ENCODE measurements around the gene TOM1. TPM values are rescaled to one million over a fixed set of nuclear protein-coding genes. Genes with fewer than 3 reads are reported as not detected.

The TOM1 gene
- 100 to 1,000 TPM in 2 of 6 donors, 10 to 100 TPM in 4; 79.2 to 194 (median 94.6) TPM for total RNA-seq

DNA sequence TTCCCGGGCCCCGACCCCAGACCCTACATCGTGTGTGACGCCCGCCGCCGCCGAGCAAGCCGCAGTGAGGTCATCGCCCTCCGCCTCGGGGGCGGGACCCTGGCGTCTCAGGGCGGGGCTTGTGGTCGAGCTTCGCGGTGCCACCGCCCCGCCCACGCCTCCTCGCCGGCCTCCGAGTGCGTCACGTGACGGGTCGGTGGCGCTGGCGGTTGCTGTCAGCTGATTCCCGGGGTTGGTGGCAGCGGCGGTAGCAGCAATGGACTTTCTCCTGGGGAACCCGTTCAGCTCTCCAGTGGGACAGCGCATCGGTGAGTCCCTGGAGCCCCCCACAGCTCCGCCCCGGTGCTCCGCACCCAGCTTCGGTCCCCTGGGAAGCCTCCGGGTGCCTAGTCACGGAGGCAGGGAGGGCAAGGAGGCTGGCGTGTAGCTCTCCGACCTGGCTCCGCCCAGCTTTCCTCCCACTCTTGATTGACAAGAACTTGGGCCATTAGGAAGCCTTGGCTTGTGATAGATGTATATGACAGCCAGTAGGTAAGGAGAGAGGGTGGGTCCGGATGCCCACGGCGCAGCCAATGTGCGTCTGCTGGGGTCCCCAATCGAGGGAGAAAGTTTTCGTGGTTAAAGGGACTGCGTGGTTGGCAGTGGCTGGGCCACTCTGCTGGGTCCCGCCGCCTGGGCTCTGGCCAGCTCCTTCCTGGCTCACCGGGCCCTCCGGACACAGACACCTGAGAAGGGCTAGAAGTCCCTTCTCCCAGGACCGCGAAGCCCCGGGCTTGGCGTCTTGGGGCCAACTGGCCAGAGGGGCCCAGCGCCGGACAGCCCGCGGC lies at the start of gene TOM1:
TSS of gene TOM1 (plus strand) at position 222 of the 827 bp plus-strand sequence. CDS start at position 257, 35 bp downstream.
- Histone ChIP-seq H3K27me3 (no peaks in the 10 kb centered on the region), H3K4me1 (peaks cover 24 to 44% (median 33%) of the 10 kb centered on the region in 4 donors), H3K4me3 (peak within 1 kb of the TSS; percentile 80 to 87 (median 82)), H3K9me3 (no peaks in the 10 kb centered on the region), H3K27ac (peak within 1 kb of the TSS; percentile 98 to 100 (median 98)), H3K36me3 (peaks cover 0 to 9% (median 2%) of the 10 kb centered on the region in 4 donors)
- peak; percentile 96 to 98 for ATAC-seq (ENCODE audit: low FRiP score in 2 of 2)
- TF ChIP-seq POLR2A (IDR thresholded peaks at IDR 0.05) = peak; percentile 70 to 99 (median 84)
- peak; percentile 92 to 93 for TF ChIP-seq POLR2AphosphoS5 (IDR thresholded peaks at IDR 0.05)
- peak in 1 of 6 experiments; percentile 13 for TF ChIP-seq CTCF (IDR thresholded peaks at IDR 0.05)
- TF ChIP-seq EP300 (IDR thresholded peaks at IDR 0.05) = no peak
- DNase-seq = peak; percentile 98 to 100
- WGBS, 2 donors = 0 to 1% methylated on average over 25 to 61 of the region's 64 CpGs

- no peaks in the 10 kb centered on the region for H3K4me1 ChIP-seq
- no peaks in the 10 kb centered on the region for H3K36me3 ChIP-seq
- WGBS, 2 donors = 55 to 88% methylated on average over 4 of the region's 4 CpGs
- H3K27me3 ChIP-seq = no peaks in the 10 kb centered on the region
- DNase-seq (no peak), ATAC-seq (ENCODE audit: low FRiP score in 2 of 2) (no peak)
- H3K4me3 ChIP-seq = no peak overlapping the region
- H3K9me3 ChIP-seq = no peaks in the 10 kb centered on the region
- no peak overlapping the region for H3K27ac ChIP-seq
- TF ChIP-seq EP300 (IDR thresholded peaks at IDR 0.05) (no peak), POLR2A (IDR thresholded peaks at IDR 0.05) (no peak), POLR2AphosphoS5 (IDR thresholded peaks at IDR 0.05) (no peak), CTCF (IDR thresholded peaks at IDR 0.05) (no peak)
Observed at GRCh38 chr22:35250156-35250555, 49.5 kb upstream of the TOM1 start.

- no peak for DNase-seq
- WGBS, 2 donors = 77 to 88% methylated on average over 2 of the region's 2 CpGs
Observed at GRCh38 chr22:35253946-35254345, 45.7 kb upstream of the TOM1 start.

DNA sequence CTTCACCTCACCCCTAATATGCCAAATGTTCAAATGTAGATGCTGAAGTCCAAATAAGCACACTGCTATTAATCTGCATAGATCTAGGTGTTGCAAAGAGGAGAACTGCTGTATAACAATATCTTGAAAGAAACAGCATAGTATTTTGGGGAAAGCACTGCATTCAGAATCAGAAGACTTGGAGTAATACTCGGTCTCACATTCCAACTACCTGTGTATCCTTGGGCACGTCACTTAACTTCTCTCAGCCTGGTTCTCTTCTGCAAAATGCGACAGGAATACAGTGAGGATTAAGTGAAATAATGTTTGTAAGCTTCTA lies 42.7 kb upstream of the TOM1 start:
- 2 to 3% methylated on average over 3 of the region's 3 CpGs for WGBS, 2 donors
- Histone ChIP-seq H3K9me3 (no peaks in the 10 kb centered on the region), H3K4me1 (peaks cover 11 to 16% (median 13%) of the 10 kb centered on the region in 4 donors), H3K4me3 (peak overlapping the region in 3 of 4 donors; percentile 55 to 91 (median 86)), H3K27me3 (no peaks in the 10 kb centered on the region), H3K36me3 (no peaks in the 10 kb centered on the region), H3K27ac (peak overlapping the region; percentile 94 to 97 (median 95))
- no peak for TF ChIP-seq POLR2AphosphoS5 (IDR thresholded peaks at IDR 0.05)
- no peak for TF ChIP-seq POLR2A (IDR thresholded peaks at IDR 0.05)
- TF ChIP-seq EP300 (IDR thresholded peaks at IDR 0.05) = no peak
- no peak for TF ChIP-seq CTCF (IDR thresholded peaks at IDR 0.05)
- DNase-seq (no peak), ATAC-seq (ENCODE audit: low FRiP score in 2 of 2) (no peak)

More at GRCh38 chr22:35253946-35254345, 45.7 kb upstream of the TOM1 start:
- H3K9me3 ChIP-seq = no peaks in the 10 kb centered on the region
- no peak for ATAC-seq (ENCODE audit: low FRiP score in 2 of 2)
- no peaks in the 10 kb centered on the region for H3K36me3 ChIP-seq
- H3K4me3 ChIP-seq = no peak overlapping the region
- no peak for TF ChIP-seq POLR2AphosphoS5 (IDR thresholded peaks at IDR 0.05)
- no peak for TF ChIP-seq POLR2A (IDR thresholded peaks at IDR 0.05)
- H3K4me1 ChIP-seq = peaks cover 11 to 15% (median 13%) of the 10 kb centered on the region in 4 donors
- no peaks in the 10 kb centered on the region for H3K27me3 ChIP-seq
- H3K27ac ChIP-seq = no peak overlapping the region

DNA sequence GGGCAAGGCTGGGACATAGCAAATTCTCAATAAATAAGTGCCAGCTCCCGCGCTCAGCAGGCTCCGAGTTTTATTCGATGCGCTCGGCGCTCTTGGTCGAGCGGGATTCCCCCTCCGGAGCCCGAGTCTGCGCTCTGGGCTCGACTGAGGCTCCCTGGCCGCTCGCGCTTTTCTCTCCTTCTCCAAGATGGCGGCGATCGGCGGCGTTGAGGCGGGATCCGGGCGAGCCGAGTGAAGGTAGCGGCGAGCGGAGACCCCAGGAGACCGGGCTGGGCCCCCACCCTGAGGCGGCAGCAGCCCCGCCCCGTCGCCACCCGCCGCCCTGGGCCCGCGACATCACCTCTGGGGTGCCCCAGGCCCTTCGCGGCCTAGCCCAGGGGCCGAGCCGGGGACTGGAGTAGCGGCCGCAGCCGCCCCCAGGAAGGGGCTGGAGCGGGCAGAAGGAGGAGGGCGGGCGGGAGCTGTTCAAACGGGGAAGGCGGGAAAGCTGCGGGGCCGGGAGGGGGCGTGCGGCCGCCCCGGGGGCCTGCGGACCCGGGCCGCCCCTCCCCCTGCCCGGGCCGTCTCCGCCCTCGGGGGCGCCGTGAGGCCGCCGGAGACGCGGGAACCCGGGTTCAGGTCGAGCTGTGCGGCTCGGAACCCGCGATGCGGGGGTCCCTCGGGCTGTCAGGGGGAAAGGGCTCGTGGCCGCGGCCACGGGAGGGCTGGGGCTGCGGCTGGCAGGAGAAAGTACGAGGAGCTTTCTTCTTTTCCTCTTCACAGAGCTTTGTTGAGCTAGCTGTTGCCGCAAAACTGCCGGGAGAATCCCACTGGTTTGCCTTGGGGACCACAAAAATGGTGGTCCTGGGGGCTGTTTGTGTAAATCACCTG lies 42.1 kb upstream of the TOM1 start, which contains the start of gene HMGXB4:
TSS of gene HMGXB4 (plus strand) at position 173 of the 870 bp plus-strand sequence. CDS start 4,898 bp downstream, outside the sequence.
- Histone ChIP-seq H3K27ac (peak within 1 kb of the TSS; percentile 94 to 97 (median 95)), H3K4me1 (peaks cover 11 to 16% (median 13%) of the 10 kb centered on the region in 4 donors), H3K36me3 (peaks cover 0 to 6% (median 3%) of the 10 kb centered on the region in 4 donors), H3K27me3 (no peaks in the 10 kb centered on the region), H3K4me3 (peak within 1 kb of the TSS; percentile 55 to 91 (median 87)), H3K9me3 (no peaks in the 10 kb centered on the region)
- 0% methylated on average over 4 to 62 of the region's 84 CpGs for WGBS, 2 donors
- peak; percentile 95 to 99 for ATAC-seq (ENCODE audit: low FRiP score in 2 of 2)
- TF ChIP-seq CTCF (IDR thresholded peaks at IDR 0.05) = peak in 2 of 6 experiments; percentile 9 to 19
- TF ChIP-seq POLR2AphosphoS5 (IDR thresholded peaks at IDR 0.05) = peak; percentile 63 to 66
- peak in 1 of 4 donors; percentile 44 for TF ChIP-seq POLR2A (IDR thresholded peaks at IDR 0.05)
- TF ChIP-seq EP300 (IDR thresholded peaks at IDR 0.05) = no peak
- DNase-seq = peak; percentile 91 to 94

Measured in upper lobe of left lung (tissue), 6 donors.